ENCODE measurements around the gene ZXDC. TPM values are rescaled to one million over a fixed set of nuclear protein-coding genes. Genes with fewer than 3 reads are reported as not detected.

ZXDC gene
- total RNA-seq, 4 donors from 2014 or later: 18.5 to 57.9 (median 33.5) TPM

GRCh38 chr3:126433496-126434263 is 42.0 kb downstream of the ZXDC start:
- TF ChIP-seq CTCF (IDR thresholded peaks at IDR 0.05) (no peak), POLR2A (IDR thresholded peaks at IDR 0.05) (no peak)
- intact Hi-C loops (cut with DNase I; ENCODE audit: low total_unique reads): no loop called here

GRCh38 chr3:126433105-126433430 is 42.6 kb downstream of the ZXDC start:
- no peak for DNase-seq
- intact Hi-C loops (cut with DNase I; ENCODE audit: low total_unique reads): no loop called here
- Histone ChIP-seq H3K36me3 (no peaks in the 10 kb centered on the region), H3K9me3 (peaks cover 0 to 7% of the 10 kb centered on the region in 2 donors), H3K4me1 (no peaks in the 10 kb centered on the region), H3K27me3 (no peaks in the 10 kb centered on the region), H3K27ac (no peak overlapping the region), H3K4me3 (no peak overlapping the region)
- TF ChIP-seq POLR2A (IDR thresholded peaks at IDR 0.05): no peak
- TF ChIP-seq CTCF (IDR thresholded peaks at IDR 0.05): no peak

More at GRCh38 chr3:126433496-126434263, 42.0 kb downstream of the ZXDC start:
- Histone ChIP-seq H3K27me3 (no peaks in the 10 kb centered on the region), H3K36me3 (no peaks in the 10 kb centered on the region), H3K4me3 (no peak overlapping the region), H3K9me3 (peaks cover 0 to 7% of the 10 kb centered on the region in 2 donors), H3K27ac (no peak overlapping the region), H3K4me1 (no peaks in the 10 kb centered on the region)
- DNase-seq: no peak

- H3K4me3 ChIP-seq: no peak overlapping the region
- no peak overlapping the region for H3K27ac ChIP-seq
- H3K27me3 ChIP-seq: no peaks in the 10 kb centered on the region
- H3K9me3 ChIP-seq: peaks cover 0 to 7% of the 10 kb centered on the region in 2 donors
- DNase-seq: no peak
- H3K36me3 ChIP-seq: no peaks in the 10 kb centered on the region
- H3K4me1 ChIP-seq: no peaks in the 10 kb centered on the region
- intact Hi-C loops (cut with DNase I; ENCODE audit: low total_unique reads): no loop called here
- TF ChIP-seq POLR2A (IDR thresholded peaks at IDR 0.05) (no peak), CTCF (IDR thresholded peaks at IDR 0.05) (no peak)
Measured at GRCh38 chr3:126432361-126433104, 43.2 kb downstream of the ZXDC start.

- Histone ChIP-seq H3K36me3 (no peaks in the 10 kb centered on the region), H3K4me3 (no peak overlapping the region), H3K4me1 (no peaks in the 10 kb centered on the region), H3K27ac (no peak overlapping the region), H3K9me3 (peaks cover 0 to 12% of the 10 kb centered on the region in 2 donors), H3K27me3 (no peaks in the 10 kb centered on the region)
- intact Hi-C loops (cut with DNase I; ENCODE audit: low total_unique reads): no loop called here
- DNase-seq: no peak
- no peak for TF ChIP-seq POLR2A (IDR thresholded peaks at IDR 0.05)
- no peak for TF ChIP-seq CTCF (IDR thresholded peaks at IDR 0.05)
Measured at GRCh38 chr3:126431103-126431534, 44.6 kb downstream of the ZXDC start.

- intact Hi-C loops (cut with DNase I; ENCODE audit: low total_unique reads): no loop called here
- H3K27me3 ChIP-seq: no peaks in the 10 kb centered on the region
- DNase-seq: no peak
Measured at GRCh38 chr3:126424751-126425150, 50.9 kb downstream of the ZXDC start.

More at GRCh38 chr3:126424751-126425150, 50.9 kb downstream of the ZXDC start:
- no peaks in the 10 kb centered on the region for H3K4me1 ChIP-seq
- TF ChIP-seq POLR2A (IDR thresholded peaks at IDR 0.05) (no peak), CTCF (IDR thresholded peaks at IDR 0.05) (no peak)
- H3K9me3 ChIP-seq: peaks cover 0 to 11% of the 10 kb centered on the region in 2 donors
- H3K4me3 ChIP-seq: no peak overlapping the region
- no peak overlapping the region for H3K27ac ChIP-seq
- no peaks in the 10 kb centered on the region for H3K36me3 ChIP-seq

Data from uterus (tissue), 4 donors.